ENCODE data around the gene CA9. TPM values are rescaled to one million over a fixed set of nuclear protein-coding genes. Genes with fewer than 3 reads are reported as not detected.
"Not testable (repeated sequence)": the region's sequence is repeated elsewhere in the genome, so short reads cannot be mapped to it uniquely, and the experiment has no call there.

Gene CA9
- polyA plus RNA-seq, 1 experiment = 1.2 TPM

DNA sequence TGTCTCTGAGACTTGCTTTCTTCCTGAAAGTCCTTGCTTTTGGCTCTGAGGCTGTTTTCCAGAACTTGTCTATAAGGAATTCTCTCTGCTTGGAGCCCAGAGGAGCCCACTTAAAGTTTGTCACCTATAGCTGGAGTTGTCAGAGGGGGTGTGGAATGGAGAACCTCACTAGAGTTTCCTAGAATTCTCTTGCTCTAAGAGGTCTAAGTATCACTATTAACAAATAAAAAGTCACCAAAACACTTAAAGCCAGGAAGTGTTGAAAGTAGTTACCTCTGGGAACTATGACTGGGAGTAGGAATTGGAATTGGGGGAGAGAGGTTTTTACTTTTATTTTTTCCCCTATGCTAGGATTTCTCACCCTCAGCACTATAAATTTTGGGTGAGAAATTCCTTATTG is 38.0 kb upstream of the CA9 start:
- TF ChIP-seq CTCF (IDR thresholded peaks at IDR 0.05; ENCODE audit: low read depth, low read length) = no peak
- Histone ChIP-seq H3K27ac (ENCODE audit: low read depth, low read length) (no peak overlapping the region), H3K9me3 (ENCODE audit: control insufficient read depth, insufficient read depth, low read length) (no peaks in the 10 kb centered on the region), H3K27me3 (ENCODE audit: control insufficient read depth, insufficient read depth, low read length) (no peaks in the 10 kb centered on the region), H3K4me3 (ENCODE audit: low read depth, low read length) (no peak overlapping the region)
- ChIA-PET CTCF (interaction anchor here (1.0 to 1.2 kb wide), 2 partner anchors 11 to 32 kb away, joined by 3 read pairs; no protein-coding TSS in a partner anchor), POLR2A (no interaction called here)
- DNase-seq (ENCODE audit: low read depth, low spot score) = no peak

- Histone ChIP-seq H3K27me3 (ENCODE audit: control insufficient read depth, insufficient read depth, low read length) (no peaks in the 10 kb centered on the region), H3K9me3 (ENCODE audit: control insufficient read depth, insufficient read depth, low read length) (no peaks in the 10 kb centered on the region), H3K27ac (ENCODE audit: low read depth, low read length) (no peak overlapping the region), H3K4me3 (ENCODE audit: low read depth, low read length) (no peak overlapping the region)
- DNase-seq (ENCODE audit: low read depth, low spot score) = no peak
- ChIA-PET CTCF (interaction anchor here (1.2 kb wide), 1 partner anchor 11 kb away, joined by 3 read pairs; no protein-coding TSS in a partner anchor), POLR2A (no interaction called here)
- TF ChIP-seq CTCF (IDR thresholded peaks at IDR 0.05; ENCODE audit: low read depth, low read length) = no peak
Measured at GRCh38 chr9:35636135-35636876, 37.4 kb upstream of the CA9 start.

DNA sequence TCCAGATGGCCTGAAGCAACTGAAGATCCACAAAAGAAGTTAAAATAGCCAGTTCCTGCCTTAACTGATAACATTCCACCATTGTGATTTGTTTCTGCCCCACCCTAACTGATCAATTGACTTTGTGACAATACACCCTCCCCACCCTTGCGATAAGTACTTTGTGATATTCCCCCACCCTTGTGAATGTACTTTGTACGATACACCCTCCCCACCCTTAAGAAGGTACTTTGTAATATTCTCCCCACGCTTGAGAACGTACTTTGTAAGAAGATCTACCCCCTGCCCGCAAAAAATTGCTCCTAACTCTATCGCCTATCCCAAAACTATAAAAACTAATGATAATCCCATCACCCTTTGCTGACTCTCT is 36.9 kb upstream of the CA9 start:
- POLR2A ChIA-PET; H3K4me3 ChIP-seq (ENCODE audit: low read depth, low read length); CTCF ChIA-PET; H3K9me3 ChIP-seq (ENCODE audit: control insufficient read depth, insufficient read depth, low read length); H3K27me3 ChIP-seq (ENCODE audit: control insufficient read depth, insufficient read depth, low read length); DNase-seq (ENCODE audit: low read depth, low spot score); H3K27ac ChIP-seq (ENCODE audit: low read depth, low read length): not testable (repeated sequence)

DNA sequence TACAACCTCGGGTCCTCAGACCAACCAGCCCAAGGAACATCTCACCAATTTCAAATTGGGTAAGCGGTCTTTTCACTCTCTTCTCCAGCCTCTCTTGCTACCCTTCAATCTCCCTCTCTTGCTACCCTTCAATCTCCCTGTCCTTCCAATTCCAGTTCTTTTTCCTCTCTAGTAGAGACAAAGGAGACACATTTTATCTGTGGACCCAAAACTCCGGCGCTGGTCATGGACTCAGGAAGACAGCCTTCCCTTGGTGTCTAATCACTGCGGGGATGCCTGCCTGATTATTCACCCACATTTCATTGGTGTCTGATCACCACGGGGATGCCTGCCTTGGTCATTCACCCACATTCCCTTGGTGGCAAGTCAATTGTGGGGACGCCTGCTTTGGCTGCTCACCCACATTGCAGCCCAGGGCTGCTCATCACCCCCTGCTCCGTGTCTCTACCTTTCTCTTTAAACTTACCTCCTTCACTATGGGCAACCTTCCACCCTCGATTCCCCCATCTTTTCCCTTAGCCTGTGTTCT is 36.2 kb upstream of the CA9 start:
- H3K27me3 ChIP-seq (ENCODE audit: control insufficient read depth, insufficient read depth, low read length); H3K4me3 ChIP-seq (ENCODE audit: low read depth, low read length); DNase-seq (ENCODE audit: low read depth, low spot score); H3K27ac ChIP-seq (ENCODE audit: low read depth, low read length); H3K9me3 ChIP-seq (ENCODE audit: control insufficient read depth, insufficient read depth, low read length); CTCF ChIA-PET; POLR2A ChIA-PET: not testable (repeated sequence)

GRCh38 chr9:35638751-35639150 is 35.0 kb upstream of the CA9 start:
- not testable (repeated sequence) for DNase-seq (ENCODE audit: low read depth, low spot score); H3K27me3 ChIP-seq (ENCODE audit: control insufficient read depth, insufficient read depth, low read length); H3K9me3 ChIP-seq (ENCODE audit: control insufficient read depth, insufficient read depth, low read length); H3K27ac ChIP-seq (ENCODE audit: low read depth, low read length); H3K4me3 ChIP-seq (ENCODE audit: low read depth, low read length)
- ChIA-PET CTCF (interaction anchor here (1.0 kb wide), 1 partner anchor 35 kb away, joined by 3 read pairs; no protein-coding TSS in a partner anchor), POLR2A (interaction anchor here (0.7 kb wide), 1 partner anchor 807 kb away, joined by 3 read pairs; no protein-coding TSS in a partner anchor)

DNA sequence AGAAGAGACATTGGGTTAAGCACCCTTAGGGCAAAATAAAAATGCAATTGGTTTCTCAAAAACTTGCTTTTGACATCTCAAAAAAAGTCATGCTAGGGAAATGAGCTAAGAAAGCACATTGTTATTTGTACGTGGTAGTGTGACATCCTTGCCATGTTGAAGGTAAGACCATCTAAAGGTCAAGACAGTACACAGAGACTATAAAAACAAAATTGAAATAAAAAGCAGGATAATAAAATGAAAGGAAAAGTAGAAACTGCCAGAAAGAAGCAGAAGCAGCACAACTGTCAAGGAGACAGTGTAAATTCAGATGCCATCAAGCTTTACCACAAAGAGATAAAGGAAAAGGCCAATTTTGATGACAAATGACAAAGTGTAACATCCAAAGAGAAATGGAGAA is 34.5 kb upstream of the CA9 start:
- POLR2A ChIA-PET = interaction anchor here (0.7 kb wide), 1 partner anchor 806 kb away, joined by 3 read pairs; no protein-coding TSS in a partner anchor
- H3K4me3 ChIP-seq (ENCODE audit: low read depth, low read length); H3K9me3 ChIP-seq (ENCODE audit: control insufficient read depth, insufficient read depth, low read length); H3K27ac ChIP-seq (ENCODE audit: low read depth, low read length); DNase-seq (ENCODE audit: low read depth, low spot score); H3K27me3 ChIP-seq (ENCODE audit: control insufficient read depth, insufficient read depth, low read length): not testable (repeated sequence)
- CTCF ChIA-PET = interaction anchor here (1.0 to 1.1 kb wide), 2 partner anchors 19 to 36 kb away, joined by 3 read pairs; partner anchors contain the start of genes CCDC107 and RMRP

GRCh38 chr9:35639631-35640030 is 34.1 kb upstream of the CA9 start:
- ChIA-PET POLR2A (interaction anchor here (0.7 kb wide), 1 partner anchor 806 kb away, joined by 3 read pairs; no protein-coding TSS in a partner anchor), CTCF (interaction anchor here (1.0 to 1.1 kb wide), 2 partner anchors 18 to 36 kb away, joined by 3 read pairs; partner anchors contain the start of genes CCDC107 and RMRP)
- Histone ChIP-seq H3K27ac (ENCODE audit: low read depth, low read length) (no peak overlapping the region), H3K9me3 (ENCODE audit: control insufficient read depth, insufficient read depth, low read length) (no peaks in the 10 kb centered on the region), H3K4me3 (ENCODE audit: low read depth, low read length) (no peak overlapping the region), H3K27me3 (ENCODE audit: control insufficient read depth, insufficient read depth, low read length) (no peaks in the 10 kb centered on the region)
- no peak for TF ChIP-seq CTCF (IDR thresholded peaks at IDR 0.05; ENCODE audit: low read depth, low read length)
- DNase-seq (ENCODE audit: low read depth, low spot score) = no peak

- H3K4me3 ChIP-seq (ENCODE audit: low read depth, low read length); DNase-seq (ENCODE audit: low read depth, low spot score); POLR2A ChIA-PET; CTCF ChIA-PET; H3K27me3 ChIP-seq (ENCODE audit: control insufficient read depth, insufficient read depth, low read length); H3K27ac ChIP-seq (ENCODE audit: low read depth, low read length); H3K9me3 ChIP-seq (ENCODE audit: control insufficient read depth, insufficient read depth, low read length): not testable (repeated sequence)
Measured at GRCh38 chr9:35640431-35640830, 33.3 kb upstream of the CA9 start.

GRCh38 chr9:35641478-35641877 is 32.2 kb upstream of the CA9 start:
- H3K4me3 ChIP-seq (ENCODE audit: low read depth, low read length); POLR2A ChIA-PET; H3K27me3 ChIP-seq (ENCODE audit: control insufficient read depth, insufficient read depth, low read length); H3K27ac ChIP-seq (ENCODE audit: low read depth, low read length); DNase-seq (ENCODE audit: low read depth, low spot score); H3K9me3 ChIP-seq (ENCODE audit: control insufficient read depth, insufficient read depth, low read length); CTCF ChIA-PET: not testable (repeated sequence)
